HEK293T (cell line): ENCODE measurements around the gene SLC26A1.

Source experiments
- ARNT ChIP-seq: fragments of 450-650 bp; IDR thresholded peaks from 2 replicates; pipeline ENCODE4 v1.6.1; 2017; ENCODE audit warnings: mild to moderate bottlenecking
- BHLHE40 ChIP-seq: fragments of 450-650 bp; IDR thresholded peaks from 2 replicates; pipeline ENCODE4 v1.6.1; 2016; ENCODE audit warnings: mild to moderate bottlenecking, moderate library complexity, borderline replicate concordance
- FOXA1 ChIP-seq: fragments of 450-650 bp; IDR thresholded peaks from 2 replicates; pipeline ENCODE4 v1.6.1; 2016; ENCODE audit warnings: mild to moderate bottlenecking
- FOXM1 ChIP-seq: fragments of 450-650 bp; IDR thresholded peaks from 2 replicates; pipeline ENCODE4 v1.6.1; 2017; ENCODE audit warnings: mild to moderate bottlenecking, borderline replicate concordance
- HDGF ChIP-seq: fragments of 450-650 bp; IDR thresholded peaks from 2 replicates; pipeline ENCODE4 v1.6.1; 2017; ENCODE audit warnings: antibody characterized with exemption, borderline replicate concordance
- L3MBTL2 ChIP-seq: fragments of 450-650 bp; conservative IDR thresholded peaks from 2 replicates; pipeline ENCODE4 v1.6.1; 2016; ENCODE audit warnings: mild to moderate bottlenecking
- NFRKB ChIP-seq: fragments of 450-650 bp; IDR thresholded peaks from 2 replicates; pipeline ENCODE4 v1.6.1; 2016; ENCODE audit warnings: mild to moderate bottlenecking, moderate library complexity
- PKNOX1 ChIP-seq: fragments of 450-650 bp; IDR thresholded peaks from 2 replicates; pipeline ENCODE4 v1.6.1; 2016
- SP1 ChIP-seq: fragments of 450-650 bp; IDR thresholded peaks from 2 replicates; pipeline ENCODE4 v1.6.1; 2017
- SUZ12 ChIP-seq: fragments of 450-650 bp; IDR thresholded peaks from 2 replicates; pipeline ENCODE4 v1.6.1; 2016; ENCODE audit warnings: mild to moderate bottlenecking
- TARDBP ChIP-seq: fragments of 450-650 bp; IDR thresholded peaks from 2 replicates; pipeline ENCODE4 v1.6.1; 2016
- ZNF384 ChIP-seq: fragments of 450-650 bp; IDR thresholded peaks from 2 replicates; pipeline ENCODE4 v1.6.1; 2016

- TF ChIP-seq SP1 (no peak), BHLHE40 (no peak), FOXM1 (no peak), NFRKB (no peak), PKNOX1 (no peak), ZNF384 (no peak), SUZ12 (no peak), TARDBP (no peak), HDGF (no peak), ARNT (no peak), L3MBTL2 (no peak), FOXA1 (no peak)
Observed at GRCh38 chr4:995311-996026, 2.3 kb upstream of the SLC26A1 start.
